Left ventricle myocardium inferior (tissue), 1 donor: ENCODE measurements around the gene SGO2. TPM values are rescaled to one million over a fixed set of nuclear protein-coding genes. Genes with fewer than 3 reads are reported as not detected.

ENCODE experiments used
- DNase-seq: peaks from one replicate; pipeline ENCODE4 v3.0.0-alpha.2; 2020
- H3K27ac ChIP-seq: fragments of 200-600 bp; replicated peaks from 2 replicates; pipeline ENCODE4 v1.8.0; 2021
- H3K27me3 ChIP-seq: fragments of 200-600 bp; 2 replicates; pipeline ENCODE4 v1.8.0; 2021; ENCODE audit warnings: low read depth
- H3K36me3 ChIP-seq: fragments of 200-600 bp; 2 replicates; pipeline ENCODE4 v1.8.0; 2021
- H3K4me1 ChIP-seq: fragments of 200-600 bp; 2 replicates; pipeline ENCODE4 v1.8.0; 2021
- H3K4me3 ChIP-seq: fragments of 200-600 bp; 2 replicates; pipeline ENCODE4 v1.8.0; 2021; ENCODE audit warnings: mild to moderate bottlenecking, moderate library complexity
- H3K9me3 ChIP-seq: fragments of 200-600 bp; replicated peaks from 2 replicates; pipeline ENCODE4 v1.8.0; 2021
- intact Hi-C: fragments of 100-400 bp; cut with micrococcal nuclease; formaldehyde crosslinking; loops from one replicate; pipeline ENCODE4 v1.11.0; 2022
- total RNA-seq: library from RNA; stranded (reverse); fragmentation: NEBNext Ultra II Directional; extraction: Animal tissue kit (Norgen Biotek cat#: 25700); gene quantifications from one replicate; pipeline ENCODE4 v1.2.1, GENCODE V29; 2021
- TF ChIP-seq, protein P1 (sequence below): fragments of 200-600 bp; IDR thresholded peaks from 2 replicates; pipeline ENCODE4 v1.8.0; 2021; ENCODE audit warnings: antibody characterized with exemption, mild to moderate bottlenecking, borderline replicate concordance
- donor health status: DM: no; HTN: yes; CAD: no; lungs with severe emphysema.

SGO2 gene
- total RNA-seq, 1 donor from 2014 or later: 1.6 TPM

DNA sequence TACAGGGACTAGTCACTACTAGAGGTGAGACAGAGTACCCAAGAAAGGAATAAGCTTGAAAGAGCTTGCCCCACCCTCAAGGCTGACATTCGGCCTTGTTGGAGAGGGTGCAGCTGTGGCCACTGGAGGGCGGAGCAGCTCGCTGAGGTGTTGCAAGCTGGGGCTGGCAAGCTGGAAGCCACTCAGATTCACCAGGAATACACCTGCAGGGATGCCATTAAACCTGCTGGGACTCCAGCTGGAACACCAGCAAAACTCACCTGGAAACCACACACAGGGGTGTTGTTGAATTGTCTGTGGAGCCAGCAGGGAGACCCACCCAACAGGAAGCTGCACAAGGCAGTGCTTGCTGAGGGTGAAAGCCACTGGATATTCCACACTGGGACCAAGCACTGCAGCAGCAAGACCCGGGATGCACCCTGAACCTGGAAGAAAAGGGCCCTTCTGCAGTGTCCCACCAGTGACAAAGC, 42.2 kb upstream of the SGO2 start:
- Histone ChIP-seq H3K4me1 (peaks cover 7% of the 10 kb centered on the region), H3K4me3 (no peak overlapping the region), H3K36me3 (peaks cover 14% of the 10 kb centered on the region), H3K27ac (no peak overlapping the region), H3K27me3 (no peaks in the 10 kb centered on the region), H3K9me3 (no peaks in the 10 kb centered on the region)
- TF ChIP-seq, protein P1, sequence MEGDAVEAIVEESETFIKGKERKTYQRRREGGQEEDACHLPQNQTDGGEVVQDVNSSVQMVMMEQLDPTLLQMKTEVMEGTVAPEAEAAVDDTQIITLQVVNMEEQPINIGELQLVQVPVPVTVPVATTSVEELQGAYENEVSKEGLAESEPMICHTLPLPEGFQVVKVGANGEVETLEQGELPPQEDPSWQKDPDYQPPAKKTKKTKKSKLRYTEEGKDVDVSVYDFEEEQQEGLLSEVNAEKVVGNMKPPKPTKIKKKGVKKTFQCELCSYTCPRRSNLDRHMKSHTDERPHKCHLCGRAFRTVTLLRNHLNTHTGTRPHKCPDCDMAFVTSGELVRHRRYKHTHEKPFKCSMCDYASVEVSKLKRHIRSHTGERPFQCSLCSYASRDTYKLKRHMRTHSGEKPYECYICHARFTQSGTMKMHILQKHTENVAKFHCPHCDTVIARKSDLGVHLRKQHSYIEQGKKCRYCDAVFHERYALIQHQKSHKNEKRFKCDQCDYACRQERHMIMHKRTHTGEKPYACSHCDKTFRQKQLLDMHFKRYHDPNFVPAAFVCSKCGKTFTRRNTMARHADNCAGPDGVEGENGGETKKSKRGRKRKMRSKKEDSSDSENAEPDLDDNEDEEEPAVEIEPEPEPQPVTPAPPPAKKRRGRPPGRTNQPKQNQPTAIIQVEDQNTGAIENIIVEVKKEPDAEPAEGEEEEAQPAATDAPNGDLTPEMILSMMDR: peak; percentile 46
- intact Hi-C loops: loop anchor here (5.0 kb wide), 1 partner anchor 501 kb away; no protein-coding TSS in a partner anchor
- no peak for DNase-seq

DNA sequence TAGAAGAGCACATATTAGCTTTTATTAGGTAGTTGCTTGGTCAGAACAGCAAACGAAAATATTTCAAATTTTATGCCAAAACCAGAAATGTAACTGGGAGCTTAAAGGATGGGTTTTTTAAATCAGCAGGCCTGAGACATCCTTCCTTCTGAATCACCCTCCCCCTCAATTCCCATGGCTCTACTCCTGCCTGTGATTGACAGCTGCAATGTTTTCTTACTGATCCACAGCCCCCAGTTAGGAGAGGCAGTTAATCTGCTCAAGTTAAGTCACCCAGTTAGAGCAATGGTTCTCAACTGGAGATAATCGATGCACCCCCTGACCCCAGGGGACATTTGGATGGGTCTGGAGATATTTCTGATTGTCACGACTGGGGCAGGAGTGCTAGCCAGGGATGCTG, 41.1 kb upstream of the SGO2 start:
- Histone ChIP-seq H3K27me3 (no peaks in the 10 kb centered on the region), H3K27ac (no peak overlapping the region), H3K4me1 (no peaks in the 10 kb centered on the region), H3K36me3 (peaks cover 8% of the 10 kb centered on the region), H3K9me3 (no peaks in the 10 kb centered on the region), H3K4me3 (no peak overlapping the region)
- TF ChIP-seq, protein P1: no peak
- no peak for DNase-seq
- intact Hi-C loops: loop anchor here (5.0 kb wide), 1 partner anchor 503 kb away; no protein-coding TSS in a partner anchor

DNA sequence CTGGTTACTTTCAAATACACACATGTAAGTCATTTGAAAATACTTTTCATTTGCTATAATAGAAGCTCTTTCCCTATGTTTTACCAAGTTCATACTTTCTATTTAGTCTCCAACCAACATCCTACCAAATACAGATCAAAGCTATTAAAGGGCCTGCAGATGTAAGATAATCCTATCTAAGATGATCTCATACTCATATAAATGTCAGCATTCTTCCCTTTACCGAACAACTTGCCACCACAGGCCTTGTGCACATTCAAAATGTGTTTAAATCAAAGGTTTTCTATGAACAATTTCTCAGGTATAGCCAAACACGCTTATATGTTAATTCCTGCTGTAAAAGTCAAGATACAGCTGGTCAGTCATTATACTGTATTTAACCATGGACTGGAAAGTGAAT, 39.5 kb upstream of the SGO2 start:
- TF ChIP-seq, protein P1: no peak
- Histone ChIP-seq H3K36me3 (peaks cover 22% of the 10 kb centered on the region), H3K9me3 (no peaks in the 10 kb centered on the region), H3K27me3 (no peaks in the 10 kb centered on the region), H3K4me3 (no peak overlapping the region), H3K4me1 (no peaks in the 10 kb centered on the region), H3K27ac (no peak overlapping the region)
- intact Hi-C loops: no loop called here
- DNase-seq: no peak

DNA sequence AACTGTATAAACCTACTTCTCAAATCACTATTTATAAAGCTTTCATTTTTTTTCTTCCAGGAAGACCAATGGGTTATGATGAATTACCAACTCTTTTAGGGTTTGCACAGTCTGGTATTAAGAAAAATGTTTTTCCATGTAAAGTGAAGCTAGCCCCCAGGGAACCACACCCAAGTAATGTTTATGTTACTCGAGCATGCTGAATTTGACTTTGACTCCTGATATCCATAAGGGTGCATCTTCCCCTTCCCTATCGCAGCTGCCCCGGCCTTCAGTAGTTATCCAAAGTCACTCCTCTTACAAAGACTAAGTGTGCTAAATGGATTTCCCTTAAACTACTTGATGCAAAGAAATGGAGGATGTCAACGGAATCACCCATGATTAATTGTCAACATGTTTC, 37.8 kb upstream of the SGO2 start:
- Histone ChIP-seq H3K36me3 (peaks cover 38% of the 10 kb centered on the region), H3K9me3 (no peaks in the 10 kb centered on the region), H3K27me3 (no peaks in the 10 kb centered on the region), H3K27ac (no peak overlapping the region), H3K4me3 (no peak overlapping the region), H3K4me1 (no peaks in the 10 kb centered on the region)
- DNase-seq: no peak
- TF ChIP-seq, protein P1: no peak
- intact Hi-C loops: no loop called here

DNA sequence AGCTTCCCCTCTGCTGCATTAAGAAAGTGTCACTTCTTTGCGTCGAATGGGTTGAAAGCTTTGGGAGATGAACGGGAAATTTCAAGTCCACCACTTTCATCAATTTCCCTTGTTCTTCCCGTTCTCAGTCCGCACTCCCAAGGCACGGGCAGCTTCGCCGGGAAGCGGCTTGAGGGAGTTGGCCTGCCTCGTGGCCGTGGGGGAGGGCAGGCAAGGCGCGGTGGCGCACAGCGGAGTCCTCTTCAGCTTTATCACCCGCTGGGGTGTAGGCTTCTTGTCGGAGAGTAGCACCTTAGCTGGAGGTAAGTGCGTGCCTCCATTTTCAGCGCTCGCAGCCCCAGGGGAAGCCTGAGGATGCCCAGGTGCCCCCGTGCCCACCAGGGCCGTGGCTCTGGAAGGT, 36.0 kb upstream of the SGO2 start:
- no peak for DNase-seq
- Histone ChIP-seq H3K4me3 (no peak overlapping the region), H3K9me3 (no peaks in the 10 kb centered on the region), H3K27me3 (no peaks in the 10 kb centered on the region), H3K4me1 (no peaks in the 10 kb centered on the region), H3K27ac (no peak overlapping the region), H3K36me3 (peaks cover 51% of the 10 kb centered on the region)
- intact Hi-C loops: no loop called here
- TF ChIP-seq, protein P1: no peak

DNA sequence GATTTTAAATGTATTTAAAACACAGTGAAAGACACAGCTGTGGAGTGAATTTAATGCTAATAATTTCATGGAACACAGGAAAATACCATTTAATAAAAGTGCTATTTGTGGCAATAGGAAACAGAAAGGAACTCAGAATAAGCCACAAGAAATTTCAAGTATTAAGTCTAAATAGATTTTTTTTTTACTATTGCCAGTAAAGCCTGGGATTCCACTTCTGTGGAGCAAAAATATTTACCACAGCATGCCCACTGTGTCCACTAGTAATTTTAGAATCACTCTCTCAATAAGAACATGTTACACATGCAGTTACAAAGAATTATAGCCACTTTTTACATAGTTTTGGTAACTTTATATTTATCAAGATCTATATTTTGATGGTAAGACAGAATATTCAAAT, 33.4 kb upstream of the SGO2 start:
- Histone ChIP-seq H3K4me1 (no peaks in the 10 kb centered on the region), H3K4me3 (no peak overlapping the region), H3K27ac (no peak overlapping the region), H3K36me3 (peaks cover 73% of the 10 kb centered on the region), H3K27me3 (no peaks in the 10 kb centered on the region), H3K9me3 (no peaks in the 10 kb centered on the region)
- DNase-seq: no peak
- TF ChIP-seq, protein P1: no peak
- intact Hi-C loops: no loop called here
